Hepatocyte (in vitro differentiated cells): ENCODE data around the gene NEK10.

Source experiments
- EZH2 ChIP-seq: fragments of 200-600 bp; sonication (generic); IDR thresholded peaks from 2 replicates; pipeline ENCODE4 v1.6.1; 2016; ENCODE audit warnings: antibody characterized with exemption, mild to moderate bottlenecking, borderline replicate concordance
- EZH2phosphoT487 ChIP-seq: fragments of 200-600 bp; sonication (generic); IDR thresholded peaks from one replicate; pipeline ENCODE4 v1.6.1; 2018; ENCODE audit warnings: antibody characterized with exemption, mild to moderate bottlenecking, low read depth, moderate library complexity; ENCODE audit not compliant: unreplicated experiment, severe bottlenecking
- TF ChIP-seq, protein P1 (sequence below): fragments of 200-600 bp; sonication (generic); IDR thresholded peaks from 2 replicates; pipeline ENCODE4 v1.5.1; 2016; ENCODE audit warnings: antibody characterized with exemption, mild to moderate bottlenecking; ENCODE audit not compliant: poor library complexity

DNA sequence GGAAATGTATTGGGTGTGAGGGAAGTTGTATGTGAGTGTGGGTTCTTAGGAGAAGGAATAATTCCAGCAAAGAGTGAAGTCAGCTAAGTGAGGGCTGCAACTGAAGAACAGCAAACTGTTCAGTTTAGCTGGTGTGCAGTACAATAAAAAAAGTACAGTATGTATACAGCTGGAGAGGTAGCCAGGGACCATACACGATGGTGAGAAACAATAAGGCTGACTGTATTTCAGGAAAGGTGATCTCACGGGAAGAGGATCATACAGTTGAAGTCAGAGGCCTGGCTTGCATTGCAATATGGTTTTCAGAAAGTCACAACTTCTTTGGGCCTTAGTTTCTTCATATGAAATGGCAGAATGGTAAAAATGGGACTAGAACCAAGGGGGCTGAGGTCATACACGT is 222.4 kb downstream of the NEK10 start:
- TF ChIP-seq, protein P1, sequence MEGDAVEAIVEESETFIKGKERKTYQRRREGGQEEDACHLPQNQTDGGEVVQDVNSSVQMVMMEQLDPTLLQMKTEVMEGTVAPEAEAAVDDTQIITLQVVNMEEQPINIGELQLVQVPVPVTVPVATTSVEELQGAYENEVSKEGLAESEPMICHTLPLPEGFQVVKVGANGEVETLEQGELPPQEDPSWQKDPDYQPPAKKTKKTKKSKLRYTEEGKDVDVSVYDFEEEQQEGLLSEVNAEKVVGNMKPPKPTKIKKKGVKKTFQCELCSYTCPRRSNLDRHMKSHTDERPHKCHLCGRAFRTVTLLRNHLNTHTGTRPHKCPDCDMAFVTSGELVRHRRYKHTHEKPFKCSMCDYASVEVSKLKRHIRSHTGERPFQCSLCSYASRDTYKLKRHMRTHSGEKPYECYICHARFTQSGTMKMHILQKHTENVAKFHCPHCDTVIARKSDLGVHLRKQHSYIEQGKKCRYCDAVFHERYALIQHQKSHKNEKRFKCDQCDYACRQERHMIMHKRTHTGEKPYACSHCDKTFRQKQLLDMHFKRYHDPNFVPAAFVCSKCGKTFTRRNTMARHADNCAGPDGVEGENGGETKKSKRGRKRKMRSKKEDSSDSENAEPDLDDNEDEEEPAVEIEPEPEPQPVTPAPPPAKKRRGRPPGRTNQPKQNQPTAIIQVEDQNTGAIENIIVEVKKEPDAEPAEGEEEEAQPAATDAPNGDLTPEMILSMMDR: no peak
- TF ChIP-seq EZH2: no peak
- TF ChIP-seq EZH2phosphoT487: no peak
